Measurements from ENCODE around the gene ZNF747.
"Not testable (repeated sequence)": the region's sequence is repeated elsewhere in the genome, so short reads cannot be mapped to it uniquely, and the experiment has no call there.

Gene ZNF747

GRCh38 chr16:30557957-30558788 is 23.5 kb upstream of the ZNF747 start, which contains the start of gene ZNF764:
Gene ZNF764 (minus strand): TSS chr16:30558374. CDS start chr16:30558182, 192 bp downstream.
- DNase-seq (ENCODE audit: low read depth) = peak; percentile 94

DNA sequence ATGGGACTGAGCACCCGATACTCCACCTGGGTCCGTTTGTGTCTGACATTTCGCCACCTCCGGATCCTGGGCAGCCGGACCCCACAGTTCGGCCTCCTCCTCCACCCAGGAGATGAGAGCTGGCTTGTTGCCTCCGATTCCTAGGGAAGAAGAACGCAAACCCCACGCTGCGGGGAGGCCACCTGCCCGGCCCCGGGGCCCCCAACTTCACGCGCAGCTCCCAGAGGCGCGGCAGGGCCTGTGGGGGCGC is 23.0 kb upstream of the ZNF747 start:
- DNase-seq (ENCODE audit: low read depth) = no peak

DNA sequence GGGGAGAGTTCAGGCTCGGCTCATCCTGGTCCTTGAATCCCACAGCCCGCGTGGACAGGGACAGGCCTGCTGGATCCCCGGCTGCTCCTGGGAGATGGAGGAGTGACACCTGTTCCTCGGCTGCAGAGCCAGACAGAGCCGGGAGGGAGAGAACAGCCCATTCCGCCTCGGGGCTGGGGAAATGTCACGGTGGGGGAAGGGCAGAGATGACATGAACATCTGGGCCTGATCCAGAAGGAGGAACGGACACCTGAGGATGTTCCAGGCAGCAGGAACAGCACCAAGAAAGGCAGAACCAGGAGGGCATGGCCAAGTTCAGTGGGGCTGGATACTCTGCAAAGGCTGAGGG is 21.4 kb upstream of the ZNF747 start:
- DNase-seq (ENCODE audit: low read depth) = no peak

DNA sequence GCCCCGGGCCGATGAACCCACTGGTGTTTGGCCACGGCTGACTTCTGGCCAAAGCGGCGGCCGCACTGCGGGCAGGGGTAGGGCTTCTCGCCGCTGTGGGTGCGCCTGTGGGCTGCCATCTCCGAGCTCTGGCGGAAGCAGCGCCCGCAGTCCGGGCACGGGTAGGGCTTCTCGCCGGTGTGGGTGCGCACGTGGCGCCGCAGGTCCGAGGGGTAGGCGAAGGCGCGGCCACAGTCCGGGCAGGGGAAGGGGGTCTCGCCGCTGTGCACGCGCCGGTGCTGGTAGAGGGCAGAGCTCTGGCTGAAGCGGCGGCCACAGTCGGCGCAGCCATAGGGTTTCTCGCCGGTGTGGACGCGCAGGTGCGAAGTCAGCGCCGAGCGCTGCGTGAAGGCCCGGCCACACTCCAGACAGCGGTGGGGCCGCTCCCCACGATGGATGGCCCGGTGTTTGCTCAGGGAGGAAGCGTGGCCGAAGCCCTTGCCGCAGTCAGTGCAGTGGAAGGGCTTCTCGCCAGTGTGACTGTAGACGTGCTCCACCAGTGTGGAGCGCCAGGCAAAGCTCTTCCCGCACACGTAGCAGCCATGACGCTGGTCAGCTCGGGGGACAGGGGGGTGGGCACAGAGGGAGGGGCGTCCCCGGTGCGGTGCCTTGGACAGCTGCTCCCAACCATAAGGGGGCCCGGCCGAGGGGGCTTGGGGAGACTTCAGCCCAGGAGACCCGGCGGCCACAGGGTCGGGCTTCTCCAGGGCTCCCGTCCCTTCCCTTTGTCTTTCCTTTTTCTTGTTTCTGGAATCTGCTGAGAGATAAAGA is 20.9 kb upstream of the ZNF747 start:
- DNase-seq (ENCODE audit: low read depth) = no peak

DNA sequence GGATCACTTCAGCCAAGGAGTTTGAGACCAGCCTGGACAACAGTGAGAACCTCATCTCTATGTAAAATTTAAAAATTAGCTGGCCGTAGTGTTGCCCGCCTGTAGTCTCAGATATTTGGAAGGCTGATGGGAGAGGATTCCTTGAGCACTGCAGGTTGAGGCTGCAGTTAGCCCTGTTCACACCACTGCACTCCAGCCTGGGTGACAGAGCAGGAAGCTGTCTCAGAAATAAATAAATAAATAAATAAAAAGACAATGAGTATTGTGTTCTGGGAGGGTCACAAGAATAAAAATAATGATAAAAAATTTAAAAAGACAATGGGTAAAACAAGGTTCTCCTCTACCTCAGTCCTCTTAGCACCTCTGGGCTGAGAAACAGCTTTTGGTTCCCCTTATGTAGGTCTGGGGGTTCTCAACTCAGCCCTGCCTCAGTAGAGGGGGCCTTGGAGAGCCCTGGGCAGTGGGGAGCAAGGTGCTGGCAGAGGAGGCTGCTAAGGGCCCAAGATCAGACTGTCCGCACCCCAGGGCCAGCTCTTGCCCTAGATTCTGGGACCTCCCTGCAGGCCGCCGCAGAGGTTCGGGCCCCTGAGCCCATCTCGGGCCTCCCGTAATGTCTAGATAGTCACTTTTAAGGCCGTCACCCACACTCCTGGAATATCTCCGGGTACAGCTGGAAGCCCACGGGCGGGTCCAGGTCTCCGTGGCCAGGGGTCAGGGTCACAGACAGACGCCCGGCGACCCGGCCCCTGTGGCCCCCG is 20.1 kb upstream of the ZNF747 start:
- DNase-seq (ENCODE audit: low read depth) = no peak

GRCh38 chr16:30553393-30553899 is 18.8 kb upstream of the ZNF747 start:
- no peak for DNase-seq (ENCODE audit: low read depth)

DNA sequence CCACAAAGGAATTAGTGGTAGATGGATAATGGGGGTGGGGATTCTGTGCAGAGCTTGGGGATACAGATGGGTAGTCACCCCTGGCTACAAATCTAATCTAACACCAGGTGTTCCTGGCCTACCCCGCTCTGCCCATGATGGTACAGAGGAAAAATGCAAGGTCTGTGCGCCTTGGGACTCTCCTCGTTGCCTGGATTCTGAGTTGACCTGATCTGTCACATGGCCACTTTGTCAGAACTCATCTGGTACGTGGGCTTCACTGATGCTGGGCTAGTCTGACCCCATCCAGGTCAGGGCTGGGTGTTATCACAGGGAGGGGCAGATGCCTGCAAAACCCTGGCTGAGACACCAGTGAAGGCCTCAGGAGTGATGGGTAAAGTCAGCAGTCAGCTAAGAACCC is 18.3 kb upstream of the ZNF747 start:
- no peak for DNase-seq (ENCODE audit: low read depth)

- DNase-seq (ENCODE audit: low read depth) = peak; percentile 35
Measured at GRCh38 chr16:30551781-30552180, 17.1 kb upstream of the ZNF747 start.

- no peak for DNase-seq (ENCODE audit: low read depth)
Measured at GRCh38 chr16:30548416-30549253, 14.0 kb upstream of the ZNF747 start.

DNA sequence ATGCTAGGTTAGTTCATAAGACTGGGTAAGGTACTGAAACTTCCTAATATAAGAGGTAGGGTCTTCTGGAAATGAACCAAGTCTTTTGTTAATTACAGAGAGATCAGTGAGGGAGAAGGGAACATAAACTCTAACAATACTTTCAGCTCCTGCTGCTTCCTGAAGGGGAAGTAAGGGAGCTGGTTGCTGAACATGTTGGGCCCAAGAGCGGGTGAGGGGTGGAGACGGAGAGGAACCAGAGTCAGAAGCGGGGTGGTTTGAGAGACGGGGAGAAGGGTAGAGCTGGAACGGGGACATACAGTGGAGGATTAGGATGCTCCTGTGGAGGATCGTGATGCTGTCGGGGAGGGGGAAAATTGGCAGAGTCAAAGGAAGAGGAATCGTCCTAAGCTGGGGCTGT is 11.5 kb upstream of the ZNF747 start:
- no peak for DNase-seq (ENCODE audit: low read depth)

- no peak for DNase-seq (ENCODE audit: low read depth)
Measured at GRCh38 chr16:30543067-30543466, 8.4 kb upstream of the ZNF747 start.

- DNase-seq (ENCODE audit: low read depth) = no peak
Measured at GRCh38 chr16:30541502-30542329, 7.1 kb upstream of the ZNF747 start.

DNA sequence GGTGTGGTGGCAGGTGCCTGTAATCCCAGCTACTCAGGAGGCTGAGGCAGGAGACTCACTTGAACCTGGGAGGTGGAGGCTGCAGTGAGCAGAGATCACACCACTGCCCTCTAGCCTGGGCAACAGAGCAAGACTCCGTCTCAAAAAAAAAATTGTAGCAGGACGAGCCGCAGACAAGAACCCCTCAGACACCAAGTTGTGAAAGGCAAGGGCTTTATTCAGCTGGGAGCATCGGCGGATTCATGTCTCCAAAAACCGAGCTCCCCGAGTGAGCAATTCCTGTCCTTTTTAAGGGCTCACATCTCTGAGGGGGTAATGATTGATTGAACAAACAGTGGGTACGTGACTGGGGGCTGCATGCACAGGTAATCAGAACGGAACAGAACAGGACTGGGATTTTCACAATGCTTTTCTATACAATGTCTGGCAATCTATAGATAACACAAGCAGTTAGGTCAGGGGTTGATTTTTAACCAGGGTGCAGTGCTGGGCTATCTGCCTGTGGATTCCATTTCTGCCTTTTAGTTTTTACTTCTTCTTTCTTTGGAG is 6.3 kb upstream of the ZNF747 start:
- not testable (repeated sequence) for DNase-seq (ENCODE audit: low read depth)

DNA sequence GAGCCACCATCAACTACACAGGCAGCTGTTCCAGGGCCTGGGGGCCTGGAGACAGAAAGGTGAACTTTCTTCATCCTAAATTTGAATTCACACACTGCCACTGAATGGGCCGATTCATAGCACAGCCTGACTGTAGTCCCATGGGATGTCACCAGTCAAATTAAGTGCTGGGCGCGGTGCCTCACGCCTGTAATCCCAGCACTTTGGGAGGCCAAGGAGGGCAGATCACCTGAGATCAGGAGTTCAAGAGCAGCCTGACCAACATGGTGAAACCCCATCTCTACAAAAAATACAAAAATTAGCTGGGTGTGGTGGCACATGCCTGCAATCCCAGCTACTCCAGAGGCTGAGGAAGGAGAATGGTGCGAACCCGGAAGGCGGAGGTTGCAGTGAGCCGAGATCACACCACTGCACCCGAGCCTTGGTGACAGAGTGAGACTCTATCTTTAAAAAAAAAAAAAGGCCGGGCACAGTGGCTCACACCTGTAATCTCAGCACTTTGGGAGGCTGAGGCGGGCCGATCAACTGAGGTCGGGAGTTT is 5.4 kb upstream of the ZNF747 start:
- DNase-seq (ENCODE audit: low read depth) = not testable (repeated sequence)

GRCh38 chr16:30539000-30539964 is 4.6 kb upstream of the ZNF747 start:
- no peak for DNase-seq (ENCODE audit: low read depth)

DNA sequence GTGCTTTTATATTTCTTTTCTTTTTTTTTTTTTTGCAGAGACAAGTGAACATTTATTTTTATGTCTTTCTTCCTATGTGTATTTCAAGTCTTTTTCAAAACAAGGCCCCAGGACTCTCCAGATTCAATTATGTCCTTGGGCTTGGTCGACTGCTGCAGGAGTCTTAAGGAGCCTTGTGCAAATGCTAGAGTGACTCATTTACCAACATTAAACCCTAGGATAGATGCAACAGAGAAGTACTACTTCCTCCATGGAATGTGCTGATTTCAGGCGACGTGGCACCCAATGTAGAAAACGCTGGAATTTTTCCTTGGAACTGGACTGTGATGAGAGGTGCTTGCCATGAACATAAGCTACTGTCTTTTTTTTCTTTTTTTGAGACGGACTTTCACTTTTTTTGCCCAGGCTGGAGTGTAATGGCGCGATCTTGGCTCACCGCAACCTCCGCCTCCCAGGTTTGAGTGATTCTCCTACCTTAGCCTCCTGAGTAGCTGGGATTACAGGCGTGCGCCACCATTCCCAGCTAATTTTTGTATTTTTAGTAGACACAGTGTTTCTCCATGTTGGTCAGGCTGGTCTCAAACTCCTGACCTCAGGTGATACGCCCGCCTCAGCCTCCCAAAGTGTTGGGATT is 1.9 kb upstream of the ZNF747 start:
- DNase-seq (ENCODE audit: low read depth) = not testable (repeated sequence)

DNA sequence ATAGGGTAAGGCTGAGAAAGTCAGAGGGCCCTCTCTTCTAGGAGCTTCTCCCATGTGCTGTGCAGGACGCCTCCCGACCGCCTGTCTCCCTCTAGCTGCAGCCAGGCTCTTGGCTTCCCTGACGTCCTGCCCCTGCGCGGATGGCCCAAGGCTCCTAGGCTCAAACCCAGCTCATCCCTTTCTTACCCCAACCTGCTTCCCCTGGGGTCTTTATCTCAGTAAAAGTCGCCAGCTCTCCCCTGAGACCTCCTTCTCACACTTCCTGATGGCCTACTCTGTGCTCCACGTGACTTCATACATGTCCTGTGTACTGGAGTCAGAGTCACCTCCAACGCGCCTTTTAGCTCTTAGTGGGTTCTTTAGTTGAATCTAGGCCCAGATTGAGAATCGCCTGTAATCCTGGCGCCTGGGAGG is 1.1 kb upstream of the ZNF747 start:
- DNase-seq (ENCODE audit: low read depth) = peak; percentile 59

GRCh38 chr16:30535106-30535776 is 583 bp upstream of the ZNF747 start:
- no peak for DNase-seq (ENCODE audit: low read depth)

Measured in activated T-helper 9 cell treated with anti-CD3 and anti-CD28 coated beads, Interleukin-2, amount 50 U/mL, for 16 hours (primary cell).